Sigmoid colon (tissue), 3 donors: ENCODE results near the gene MYO5A.

Experiments
- CTCF ChIP-seq, 4 experiments: fragments of 450-650 bp in 3 of 4; fragments of 200-600 bp in 1 of 4; IDR thresholded peaks; one replicate each; pipeline ENCODE4 v1.5.1; 2016 to 2019; ENCODE audit warnings: antibody characterized with exemption in 4 of 4, mild to moderate bottlenecking in 3 of 4, moderate library complexity in 2 of 4
- POLR2A ChIP-seq, 2 donors: fragments of 450-650 bp; IDR thresholded peaks; one replicate each; pipeline ENCODE4 v1.6.1; 2016; ENCODE audit warnings: antibody characterized with exemption in 2 of 2, mild to moderate bottlenecking in 2 of 2, moderate library complexity in 2 of 2

GRCh38 chr15:52483707-52484106, 45.0 kb downstream of the MYO5A start:
- TF ChIP-seq CTCF (IDR thresholded peaks at IDR 0.05) (no peak), POLR2A (IDR thresholded peaks at IDR 0.05) (no peak)
